Small intestine (tissue), 7 donors: Measurements from ENCODE around the gene TLR9. TPM values are rescaled to one million over a fixed set of nuclear protein-coding genes. Genes with fewer than 3 reads are reported as not detected.

Experiments
- DNase-seq, 2 donors: peaks; one replicate each; pipeline versions ENCODE4 v3.0.0 to v3.0.0-alpha.2; 2013
- FAIRE-seq: peaks from 2 replicates; lab custom pipeline; 2012; peaks lifted over from hg19 to GRCh38; lab: Jason Lieb, UNC
- H3K27ac ChIP-seq, 3 donors: one replicate each; pipeline ENCODE4 v1.5.1; 2013; ENCODE audit warnings: low read length in 2 of 3, mild to moderate bottlenecking in 2 of 3, control low read depth in 1 of 3, inconsistent platforms in 1 of 3, low read depth in 1 of 3, moderate library complexity in 1 of 3
- H3K27me3 ChIP-seq, 3 donors: one replicate each; pipeline ENCODE4 v1.6.1; 2013; ENCODE audit warnings: low read length in 3 of 3, inconsistent platforms in 1 of 3; ENCODE audit not compliant: control insufficient read depth in 3 of 3, insufficient read depth in 3 of 3
- H3K36me3 ChIP-seq, 3 donors: one replicate each; pipeline ENCODE4 v1.6.1; 2013; ENCODE audit warnings: low read length in 3 of 3, inconsistent platforms in 1 of 3, low read depth in 1 of 3, mild to moderate bottlenecking in 1 of 3, moderate library complexity in 1 of 3; ENCODE audit not compliant: control insufficient read depth in 3 of 3, insufficient read depth in 2 of 3
- H3K4me1 ChIP-seq, 3 donors: one replicate each; pipeline ENCODE4 v1.6.1; 2013; ENCODE audit warnings: low read length in 2 of 3, inconsistent platforms in 1 of 3, low read depth in 1 of 3, mild to moderate bottlenecking in 1 of 3, moderate library complexity in 1 of 3; ENCODE audit not compliant: control insufficient read depth in 3 of 3, insufficient read depth in 2 of 3
- H3K4me3 ChIP-seq, 3 donors: one replicate each; pipeline ENCODE4 v1.5.1; 2013; ENCODE audit warnings: low read length in 3 of 3, control low read depth in 1 of 3, inconsistent platforms in 1 of 3, low read depth in 1 of 3, mild to moderate bottlenecking in 1 of 3, moderate library complexity in 1 of 3
- H3K9me3 ChIP-seq, 2 donors: one replicate each; pipeline ENCODE4 v1.6.1; 2013; ENCODE audit warnings: low read depth in 1 of 2, low read length in 1 of 2; ENCODE audit not compliant: control insufficient read depth in 2 of 2, insufficient read depth in 1 of 2
- WGBS, 3 donors: extraction: QIAGEN DNeasy Blood & Tissue Kit; methylation state at CpG; one replicate each; pipeline ENCODE4 v1.1.7; 2013; 5-methylcytosine and 5-hydroxymethylcytosine counted together
- polyA plus RNA-seq, 4 donors: library from polyadenylated mRNA; stranded (reverse) in 3 of 4; unstranded in 1 of 4; fragments of 200-250 nt in 3 of 4; fragments of 120-200 nt in 1 of 4; gene quantifications; one replicate each; pipeline versions ENCODE4 v1.2.1 to v1.2.3, GENCODE V29; 2013
- donor health status: healthy with polysubstance abuse.
- donor health status: control.
- donor health status: control.
- donor health status: Bipolar disorder and iron deficiency.
- donor health status: healthy.

The TLR9 gene
- polyA plus RNA-seq, 4 donors, result 0.12 to 0.30 TPM; not detected in 2

- peak overlapping the region; percentile 81 to 100 (median 82) for H3K4me3 ChIP-seq
- DNase-seq (no peak), FAIRE-seq (no peak)
- WGBS, 3 donors, result 16 to 19% (median 18%) methylated on average over 11 of the region's 11 CpGs
- H3K36me3 ChIP-seq, result peaks cover 0 to 29% (median 2%) of the 10 kb centered on the region in 3 donors
- no peaks in the 10 kb centered on the region for H3K27me3 ChIP-seq
- H3K4me1 ChIP-seq, result peaks cover 0 to 26% (median 8%) of the 10 kb centered on the region in 3 donors
- H3K9me3 ChIP-seq, result no peaks in the 10 kb centered on the region
- peak overlapping the region in 1 of 3 donors; percentile 94 for H3K27ac ChIP-seq
Measured at GRCh38 chr3:52238193-52238760, 12.8 kb upstream of the TLR9 start.

- WGBS, 3 donors, result 40 to 52% (median 49%) methylated on average over 7 to 8 of the region's 8 CpGs
- peak overlapping the region in 1 of 3 donors; percentile 81 for H3K4me3 ChIP-seq
- H3K36me3 ChIP-seq, result peaks cover 0 to 34% (median 2%) of the 10 kb centered on the region in 3 donors
- no peak for FAIRE-seq
- no peaks in the 10 kb centered on the region for H3K27me3 ChIP-seq
- no peak for DNase-seq
- no peaks in the 10 kb centered on the region for H3K9me3 ChIP-seq
- peak overlapping the region in 1 of 3 donors; percentile 79 for H3K27ac ChIP-seq
- H3K4me1 ChIP-seq, result peaks cover 0 to 26% (median 8%) of the 10 kb centered on the region in 3 donors
Measured at GRCh38 chr3:52237657-52238172, 12.3 kb upstream of the TLR9 start.

GRCh38 chr3:52237006-52237656 lies 11.7 kb upstream of the TLR9 start:
- Histone ChIP-seq H3K27ac (peak overlapping the region in 1 of 3 donors; percentile 79), H3K4me3 (no peak overlapping the region), H3K9me3 (no peaks in the 10 kb centered on the region), H3K4me1 (peaks cover 0 to 26% (median 8%) of the 10 kb centered on the region in 3 donors), H3K27me3 (no peaks in the 10 kb centered on the region), H3K36me3 (peaks cover 0 to 37% (median 2%) of the 10 kb centered on the region in 3 donors)
- WGBS, 3 donors, result 83 to 86% (median 84%) methylated on average over 6 of the region's 6 CpGs
- no peak for FAIRE-seq
- DNase-seq, result no peak

- Histone ChIP-seq H3K4me1 (peaks cover 0 to 26% (median 8%) of the 10 kb centered on the region in 3 donors), H3K36me3 (peaks cover 0 to 44% (median 2%) of the 10 kb centered on the region in 3 donors), H3K27me3 (no peaks in the 10 kb centered on the region), H3K4me3 (no peak overlapping the region), H3K9me3 (no peaks in the 10 kb centered on the region), H3K27ac (no peak overlapping the region)
- FAIRE-seq, result no peak
- DNase-seq, result no peak
- WGBS, 3 donors, result 85 to 93% (median 90%) methylated on average over 5 of the region's 5 CpGs
Measured at GRCh38 chr3:52236424-52236886, 11.0 kb upstream of the TLR9 start.

GRCh38 chr3:52234516-52235447 lies 9.3 kb upstream of the TLR9 start:
- Histone ChIP-seq H3K27ac (no peak overlapping the region), H3K4me3 (no peak overlapping the region), H3K4me1 (peaks cover 0 to 20% (median 8%) of the 10 kb centered on the region in 3 donors), H3K27me3 (no peaks in the 10 kb centered on the region), H3K9me3 (no peaks in the 10 kb centered on the region), H3K36me3 (peaks cover 8 to 60% (median 15%) of the 10 kb centered on the region in 3 donors)
- FAIRE-seq, result no peak
- WGBS, 3 donors, result 90 to 93% (median 91%) methylated on average over 14 to 15 of the region's 15 CpGs
- DNase-seq, result no peak

- H3K27me3 ChIP-seq, result no peaks in the 10 kb centered on the region
- H3K36me3 ChIP-seq, result peaks cover 15 to 69% (median 16%) of the 10 kb centered on the region in 3 donors
- 77 to 84% (median 79%) methylated on average over 3 of the region's 3 CpGs for WGBS, 3 donors
- no peaks in the 10 kb centered on the region for H3K9me3 ChIP-seq
- H3K27ac ChIP-seq, result no peak overlapping the region
- no peak for FAIRE-seq
- peaks cover 0 to 16% (median 8%) of the 10 kb centered on the region in 3 donors for H3K4me1 ChIP-seq
- no peak for DNase-seq
- no peak overlapping the region for H3K4me3 ChIP-seq
Measured at GRCh38 chr3:52233968-52234367, 8.5 kb upstream of the TLR9 start.

GRCh38 chr3:52233108-52233591 lies 7.7 kb upstream of the TLR9 start:
- FAIRE-seq, result no peak
- H3K27ac ChIP-seq, result no peak overlapping the region
- H3K9me3 ChIP-seq, result no peaks in the 10 kb centered on the region
- DNase-seq, result no peak
- no peaks in the 10 kb centered on the region for H3K27me3 ChIP-seq
- peaks cover 0 to 12% (median 8%) of the 10 kb centered on the region in 3 donors for H3K4me1 ChIP-seq
- WGBS, 3 donors, result 95 to 97% (median 96%) methylated on average over 5 of the region's 5 CpGs
- peaks cover 16 to 77% (median 18%) of the 10 kb centered on the region in 3 donors for H3K36me3 ChIP-seq
- H3K4me3 ChIP-seq, result no peak overlapping the region
